HL-60 (cell line): ENCODE data around the gene DLX6.

ENCODE experiments used
- DNase-seq, 2 experiments: peaks; one replicate each; pipeline ENCODE4 v3.0.0-alpha.2; 2010 to 2020; ENCODE audit warnings: low read depth in 1 of 2, low spot score in 1 of 2
- H3K27ac ChIP-seq: fragments of 250-450 bp; sonication (Bioruptor Pico); replicated peaks from 2 replicates; pipeline ENCODE4 v1.5.1; 2020; ENCODE audit warnings: mild to moderate bottlenecking, moderate library complexity
- H3K27me3 ChIP-seq: fragments of 250-450 bp; sonication (Bioruptor Pico); 2 replicates; pipeline ENCODE4 v1.5.1; 2021; ENCODE audit warnings: mild to moderate bottlenecking, moderate library complexity; ENCODE audit not compliant: insufficient read depth, poor library complexity, severe bottlenecking
- H3K4me3 ChIP-seq: replicated peaks from 2 replicates; pipeline ENCODE4 v1.5.1; 2011; ENCODE audit warnings: mild to moderate bottlenecking, control low read depth, low read length; ENCODE audit not compliant: insufficient read depth
- GABPA ChIP-seq: IDR thresholded peaks from 2 replicates; pipeline ENCODE4 v1.6.1; 2012; ENCODE audit warnings: low read depth
- POLR2AphosphoS5 ChIP-seq: IDR thresholded peaks from 2 replicates; pipeline ENCODE4 v1.6.1; 2012; ENCODE audit warnings: low read depth
- REST ChIP-seq: IDR thresholded peaks from 2 replicates; pipeline ENCODE4 v1.6.1; 2012; ENCODE audit warnings: low read depth; ENCODE audit not compliant: insufficient replicate concordance
- SPI1 ChIP-seq: IDR thresholded peaks from 2 replicates; pipeline ENCODE4 v1.6.1; 2012; ENCODE audit warnings: low read depth, mild to moderate bottlenecking, borderline replicate concordance
- long read RNA-seq: library from polyadenylated mRNA; unstranded; transcript quantifications from one replicate; pipeline ENCODE4 v2.0.0, GENCODE V29; 2020
- TF ChIP-seq, protein P1 (sequence below): IDR thresholded peaks from one replicate; pipeline ENCODE4 v1.5.1; 2011; ENCODE audit warnings: low read length, control low read depth, inconsistent platforms; ENCODE audit not compliant: insufficient read depth

Gene DLX6
- long read RNA-seq = 0 reads

DNA sequence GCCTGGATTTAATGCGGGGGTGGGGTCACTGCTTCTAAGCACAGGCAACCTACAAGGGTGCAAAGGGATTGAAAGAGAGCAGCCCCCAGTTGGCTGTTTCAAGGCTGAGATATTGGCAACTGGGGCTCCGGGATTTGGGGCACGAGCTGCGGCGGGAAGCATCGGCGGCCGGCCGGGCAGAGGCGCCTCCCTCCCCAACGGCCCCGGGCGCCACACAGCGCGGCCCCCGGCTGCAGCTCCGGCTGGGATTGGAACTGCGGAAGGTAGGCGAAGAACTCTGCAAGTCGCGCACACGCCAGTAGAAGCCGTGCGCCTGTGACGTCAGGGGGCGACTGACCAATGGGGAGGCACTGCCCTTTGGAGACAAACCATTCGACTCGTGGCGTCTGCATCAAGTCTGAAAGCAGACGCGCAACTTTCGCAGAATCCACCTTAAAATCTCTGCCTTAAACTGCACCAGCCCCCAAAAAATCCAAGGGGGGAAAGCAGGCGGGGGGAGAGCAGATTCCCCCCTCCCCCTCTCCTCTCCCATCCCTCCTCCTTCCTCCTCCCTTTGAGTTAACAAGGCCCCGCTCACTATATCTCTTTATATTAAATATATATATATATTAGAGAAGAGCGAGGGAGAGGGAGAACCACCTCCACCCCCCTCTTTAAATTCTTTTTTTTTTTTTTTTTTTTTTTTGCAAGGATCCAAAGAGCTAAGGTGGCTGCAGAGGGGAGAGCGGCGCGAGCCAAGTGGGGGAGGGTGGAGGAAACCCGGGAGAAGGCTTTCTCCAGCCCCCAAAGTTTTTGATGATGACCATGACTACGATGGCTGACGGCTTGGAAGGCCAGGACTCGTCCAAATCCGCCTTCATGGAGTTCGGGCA is at the start of gene DLX6:
TSS of gene DLX6 (plus strand) at position 371 of the 872 bp plus-strand sequence. CDS start at position 796, 425 bp downstream.
- Histone ChIP-seq H3K27ac (no peak within 1 kb of the TSS), H3K27me3 (peaks cover 57% of the 10 kb centered on the region), H3K4me3 (0 out of 2 replicates have a peak within 1 kb of the TSS, but pooled peaks have one; percentile 0)
- DNase-seq = peak in 1 of 2 experiments; percentile 32
- TF ChIP-seq POLR2AphosphoS5 (no peak), GABPA (no peak), REST (no peak), SPI1 (no peak)
- TF ChIP-seq, protein P1, sequence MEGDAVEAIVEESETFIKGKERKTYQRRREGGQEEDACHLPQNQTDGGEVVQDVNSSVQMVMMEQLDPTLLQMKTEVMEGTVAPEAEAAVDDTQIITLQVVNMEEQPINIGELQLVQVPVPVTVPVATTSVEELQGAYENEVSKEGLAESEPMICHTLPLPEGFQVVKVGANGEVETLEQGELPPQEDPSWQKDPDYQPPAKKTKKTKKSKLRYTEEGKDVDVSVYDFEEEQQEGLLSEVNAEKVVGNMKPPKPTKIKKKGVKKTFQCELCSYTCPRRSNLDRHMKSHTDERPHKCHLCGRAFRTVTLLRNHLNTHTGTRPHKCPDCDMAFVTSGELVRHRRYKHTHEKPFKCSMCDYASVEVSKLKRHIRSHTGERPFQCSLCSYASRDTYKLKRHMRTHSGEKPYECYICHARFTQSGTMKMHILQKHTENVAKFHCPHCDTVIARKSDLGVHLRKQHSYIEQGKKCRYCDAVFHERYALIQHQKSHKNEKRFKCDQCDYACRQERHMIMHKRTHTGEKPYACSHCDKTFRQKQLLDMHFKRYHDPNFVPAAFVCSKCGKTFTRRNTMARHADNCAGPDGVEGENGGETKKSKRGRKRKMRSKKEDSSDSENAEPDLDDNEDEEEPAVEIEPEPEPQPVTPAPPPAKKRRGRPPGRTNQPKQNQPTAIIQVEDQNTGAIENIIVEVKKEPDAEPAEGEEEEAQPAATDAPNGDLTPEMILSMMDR = no peak

GRCh38 chr7:96959135-96959534 is 46.2 kb upstream of the DLX6 start:
- Histone ChIP-seq H3K27ac (no peak overlapping the region), H3K4me3 (no peak overlapping the region), H3K27me3 (no peaks in the 10 kb centered on the region)
- TF ChIP-seq, protein P1 = no peak
- TF ChIP-seq REST (no peak), SPI1 (peak; percentile 75), GABPA (no peak), POLR2AphosphoS5 (no peak)
- DNase-seq = no peak

DNA sequence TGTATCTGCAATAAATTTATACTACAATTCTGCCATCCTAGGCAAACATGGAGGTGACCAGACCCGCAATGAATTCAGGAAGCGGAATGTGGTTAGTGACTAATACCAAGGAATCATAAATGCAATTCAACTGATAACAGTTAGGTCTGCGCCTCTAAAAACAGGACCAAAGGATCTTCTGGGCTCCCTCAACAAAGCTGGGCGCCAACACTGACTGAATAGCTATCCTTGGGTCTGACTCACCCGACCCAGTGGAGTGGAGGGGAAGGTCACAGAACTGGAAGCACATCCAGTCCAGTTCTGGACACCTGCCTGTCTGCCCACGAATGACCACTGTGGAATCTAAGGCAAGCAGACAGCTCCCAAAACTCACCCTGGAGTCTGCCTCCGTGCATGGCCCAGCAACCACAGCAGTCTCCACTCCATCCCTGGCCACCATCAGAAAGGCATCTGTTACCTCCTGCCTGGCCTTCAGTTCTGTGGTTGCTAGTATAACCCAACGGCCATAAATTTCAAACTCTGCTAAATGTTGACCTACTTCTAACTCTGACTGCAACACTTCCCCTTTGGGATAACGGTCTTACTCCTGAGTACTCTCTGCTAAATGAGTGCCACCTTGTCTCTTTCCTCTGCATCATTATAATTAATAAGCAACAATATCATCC is 43.0 kb upstream of the DLX6 start:
- H3K27me3 ChIP-seq = peaks cover 5% of the 10 kb centered on the region
- H3K4me3 ChIP-seq = no peak overlapping the region
- no peak overlapping the region for H3K27ac ChIP-seq
- DNase-seq = no peak
- TF ChIP-seq POLR2AphosphoS5 = no peak
- peak; percentile 19; the same call in 1 of the 2 replicates for TF ChIP-seq SPI1

GRCh38 chr7:96968981-96969380 is 36.4 kb upstream of the DLX6 start:
- no peak for DNase-seq
- no peak overlapping the region for H3K27ac ChIP-seq
- no peak for TF ChIP-seq POLR2AphosphoS5
- no peak for TF ChIP-seq REST
- TF ChIP-seq, protein P1 = no peak
- TF ChIP-seq GABPA = no peak
- no peak for TF ChIP-seq SPI1
- H3K27me3 ChIP-seq = peaks cover 8% of the 10 kb centered on the region
- H3K4me3 ChIP-seq = no peak overlapping the region
